Activated T-helper 17 cell treated with anti-CD3 and anti-CD28 coated beads, Interleukin-2, amount 50 U/mL, for 72 hours (primary cell): ENCODE results near the gene HS6ST3. TPM values are rescaled to one million over a fixed set of nuclear protein-coding genes. Genes with fewer than 3 reads are reported as not detected.
A peak's percentile ranks its signal among the peaks of the same experiment; 100 is the strongest.
"Not testable (repeated sequence)": the region's sequence is repeated elsewhere in the genome, so short reads cannot be mapped to it uniquely, and the experiment has no call there.

Experiments used
- ATAC-seq: fragments of 150-1000 bp; cut with Tn5 transposase; replicated peaks from 2 replicates; pipeline ENCODE4 v1.10.0; 2021; ENCODE audit warnings: mild to moderate bottlenecking, moderate library complexity
- H3K27ac Mint-ChIP-seq: one replicate; pipeline ENCODE4 v1.8.0; 2022; ENCODE audit warnings: mixed read lengths
- H3K27me3 Mint-ChIP-seq: one replicate; pipeline ENCODE4 v1.8.0; 2022; ENCODE audit warnings: mixed read lengths
- H3K36me3 Mint-ChIP-seq: one replicate; pipeline ENCODE4 v1.8.0; 2022; ENCODE audit warnings: low read depth, mild to moderate bottlenecking, mixed read lengths
- H3K4me1 Mint-ChIP-seq: one replicate; pipeline ENCODE4 v1.8.0; 2022; ENCODE audit warnings: mixed read lengths
- H3K4me3 Mint-ChIP-seq: one replicate; pipeline ENCODE4 v1.8.0; 2022; ENCODE audit warnings: mild to moderate bottlenecking, mixed read lengths
- H3K9me3 Mint-ChIP-seq: one replicate; pipeline ENCODE4 v1.8.0; 2022; ENCODE audit warnings: mixed read lengths
- total RNA-seq, 2 donors: library from RNA; stranded (reverse); gene quantifications; one replicate each; pipeline ENCODE4 v1.2.3, GENCODE V29; 2022

HS6ST3 gene
- total RNA-seq, 2 donors from 2014 or later, result not detected

GRCh38 chr13:96080676-96081075 is 9.2 kb upstream of the HS6ST3 start:
- no peak overlapping the region for H3K27ac Mint-ChIP-seq
- H3K4me1 Mint-ChIP-seq, result no peaks in the 10 kb centered on the region
- H3K27me3 Mint-ChIP-seq, result peaks cover 1% of the 10 kb centered on the region
- peaks cover 6% of the 10 kb centered on the region for H3K9me3 Mint-ChIP-seq
- no peak overlapping the region for H3K4me3 Mint-ChIP-seq
- no peaks in the 10 kb centered on the region for H3K36me3 Mint-ChIP-seq
- no peak for ATAC-seq

GRCh38 chr13:96081888-96082287 is 8.0 kb upstream of the HS6ST3 start:
- no peak overlapping the region for H3K4me3 Mint-ChIP-seq
- H3K4me1 Mint-ChIP-seq, result no peaks in the 10 kb centered on the region
- H3K27me3 Mint-ChIP-seq, result peaks cover 5% of the 10 kb centered on the region
- H3K36me3 Mint-ChIP-seq, result no peaks in the 10 kb centered on the region
- H3K9me3 Mint-ChIP-seq, result peaks cover 6% of the 10 kb centered on the region
- no peak for ATAC-seq
- H3K27ac Mint-ChIP-seq, result no peak overlapping the region

GRCh38 chr13:96082640-96083039 is 7.3 kb upstream of the HS6ST3 start:
- H3K9me3 Mint-ChIP-seq, result peaks cover 6% of the 10 kb centered on the region
- H3K27me3 Mint-ChIP-seq, result peaks cover 11% of the 10 kb centered on the region
- no peaks in the 10 kb centered on the region for H3K36me3 Mint-ChIP-seq
- ATAC-seq, result no peak
- no peaks in the 10 kb centered on the region for H3K4me1 Mint-ChIP-seq
- no peak overlapping the region for H3K4me3 Mint-ChIP-seq
- H3K27ac Mint-ChIP-seq, result no peak overlapping the region

- H3K4me3 Mint-ChIP-seq, result no peak overlapping the region
- ATAC-seq, result no peak
Measured at GRCh38 chr13:96086736-96087135, 3.2 kb upstream of the HS6ST3 start.

GRCh38 chr13:96089139-96089538 is 768 bp upstream of the HS6ST3 start:
- ATAC-seq, result no peak
- Mint-ChIP-seq H3K4me3 (peak overlapping the region; percentile 16), H3K27ac (no peak overlapping the region), H3K4me1 (no peaks in the 10 kb centered on the region), H3K27me3 (peaks cover 46% of the 10 kb centered on the region), H3K9me3 (no peaks in the 10 kb centered on the region), H3K36me3 (no peaks in the 10 kb centered on the region)

More at GRCh38 chr13:96086736-96087135, 3.2 kb upstream of the HS6ST3 start:
- Mint-ChIP-seq H3K27me3 (peaks cover 30% of the 10 kb centered on the region), H3K27ac (no peak overlapping the region), H3K4me1 (no peaks in the 10 kb centered on the region), H3K36me3 (no peaks in the 10 kb centered on the region), H3K9me3 (no peaks in the 10 kb centered on the region)

GRCh38 chr13:96090240-96091101 is 564 bp downstream of the HS6ST3 start:
- Mint-ChIP-seq H3K27me3 (peaks cover 53% of the 10 kb centered on the region), H3K36me3 (no peaks in the 10 kb centered on the region), H3K4me3 (no peak overlapping the region), H3K9me3 (no peaks in the 10 kb centered on the region), H3K27ac (no peak overlapping the region), H3K4me1 (no peaks in the 10 kb centered on the region)
- no peak for ATAC-seq

- Mint-ChIP-seq H3K27me3 (peaks cover 52% of the 10 kb centered on the region), H3K4me3 (no peak overlapping the region), H3K36me3 (no peaks in the 10 kb centered on the region), H3K27ac (no peak overlapping the region), H3K9me3 (no peaks in the 10 kb centered on the region), H3K4me1 (no peaks in the 10 kb centered on the region)
- ATAC-seq, result no peak
Measured at GRCh38 chr13:96091164-96092117, 1.5 kb downstream of the HS6ST3 start.

GRCh38 chr13:96093296-96094006 is 3.5 kb downstream of the HS6ST3 start:
- Mint-ChIP-seq H3K27me3 (peaks cover 45% of the 10 kb centered on the region), H3K4me3 (no peak overlapping the region), H3K4me1 (no peaks in the 10 kb centered on the region), H3K27ac (no peak overlapping the region), H3K9me3 (no peaks in the 10 kb centered on the region), H3K36me3 (no peaks in the 10 kb centered on the region)
- ATAC-seq, result no peak

GRCh38 chr13:96100457-96101220 is 10.7 kb downstream of the HS6ST3 start:
- H3K36me3 Mint-ChIP-seq, result no peaks in the 10 kb centered on the region
- no peak for ATAC-seq
- peaks cover 9% of the 10 kb centered on the region for H3K27me3 Mint-ChIP-seq
- H3K4me3 Mint-ChIP-seq, result no peak overlapping the region
- peaks cover 5% of the 10 kb centered on the region for H3K9me3 Mint-ChIP-seq
- no peaks in the 10 kb centered on the region for H3K4me1 Mint-ChIP-seq
- H3K27ac Mint-ChIP-seq, result no peak overlapping the region

- H3K27me3 Mint-ChIP-seq, result peaks cover 3% of the 10 kb centered on the region
- ATAC-seq, result no peak
Measured at GRCh38 chr13:96104516-96104915, 14.6 kb downstream of the HS6ST3 start.

GRCh38 chr13:96108072-96108471 is 18.2 kb downstream of the HS6ST3 start:
- H3K9me3 Mint-ChIP-seq, result peaks cover 36% of the 10 kb centered on the region
- H3K36me3 Mint-ChIP-seq, H3K27ac Mint-ChIP-seq, H3K27me3 Mint-ChIP-seq, ATAC-seq, H3K4me3 Mint-ChIP-seq, H3K4me1 Mint-ChIP-seq: not testable (repeated sequence)

More at GRCh38 chr13:96104516-96104915, 14.6 kb downstream of the HS6ST3 start:
- Mint-ChIP-seq H3K27ac (no peak overlapping the region), H3K36me3 (no peaks in the 10 kb centered on the region), H3K4me3 (no peak overlapping the region), H3K4me1 (no peaks in the 10 kb centered on the region), H3K9me3 (peaks cover 30% of the 10 kb centered on the region)

GRCh38 chr13:96109125-96109524 is 19.2 kb downstream of the HS6ST3 start:
- no peak overlapping the region for H3K4me3 Mint-ChIP-seq
- no peak overlapping the region for H3K27ac Mint-ChIP-seq
- ATAC-seq, result no peak
- H3K9me3 Mint-ChIP-seq, result peaks cover 36% of the 10 kb centered on the region
- H3K4me1 Mint-ChIP-seq, result no peaks in the 10 kb centered on the region
- H3K27me3 Mint-ChIP-seq, result no peaks in the 10 kb centered on the region
- H3K36me3 Mint-ChIP-seq, result no peaks in the 10 kb centered on the region

GRCh38 chr13:96112936-96113335 is 23.0 kb downstream of the HS6ST3 start:
- H3K27me3 Mint-ChIP-seq, result no peaks in the 10 kb centered on the region
- no peaks in the 10 kb centered on the region for H3K36me3 Mint-ChIP-seq
- H3K4me1 Mint-ChIP-seq, result no peaks in the 10 kb centered on the region
- H3K4me3 Mint-ChIP-seq, result no peak overlapping the region
- no peak overlapping the region for H3K27ac Mint-ChIP-seq
- no peak for ATAC-seq
- peaks cover 19% of the 10 kb centered on the region for H3K9me3 Mint-ChIP-seq

- H3K4me1 Mint-ChIP-seq, H3K27ac Mint-ChIP-seq, H3K4me3 Mint-ChIP-seq, H3K9me3 Mint-ChIP-seq, H3K27me3 Mint-ChIP-seq, ATAC-seq, H3K36me3 Mint-ChIP-seq: not testable (repeated sequence)
Measured at GRCh38 chr13:96115368-96115767, 25.5 kb downstream of the HS6ST3 start.
